Ovary (tissue), 3 donors: ENCODE measurements around the gene POLN.

Experiments
- EP300 ChIP-seq: sonication (generic); formaldehyde crosslinking; IDR thresholded peaks from one replicate; pipeline ENCODE4 v1.6.1; 2017; ENCODE audit warnings: antibody characterized with exemption
- POLR2A ChIP-seq: fragments of 450-650 bp; IDR thresholded peaks from one replicate; pipeline ENCODE4 v1.6.1; 2017; ENCODE audit warnings: antibody characterized with exemption, mild to moderate bottlenecking, moderate library complexity
- TF ChIP-seq, protein P1 (sequence below), 3 donors: fragments of 450-650 bp in 2 of 3; fragments of 200-600 bp in 1 of 3; IDR thresholded peaks; one replicate each; pipeline versions ENCODE4 v1.5.1 to v1.8.0; 2016 to 2022; ENCODE audit warnings: antibody characterized with exemption in 3 of 3, mild to moderate bottlenecking in 1 of 3
- donor health status: DM: no; HTN: no; CAD: no.

DNA sequence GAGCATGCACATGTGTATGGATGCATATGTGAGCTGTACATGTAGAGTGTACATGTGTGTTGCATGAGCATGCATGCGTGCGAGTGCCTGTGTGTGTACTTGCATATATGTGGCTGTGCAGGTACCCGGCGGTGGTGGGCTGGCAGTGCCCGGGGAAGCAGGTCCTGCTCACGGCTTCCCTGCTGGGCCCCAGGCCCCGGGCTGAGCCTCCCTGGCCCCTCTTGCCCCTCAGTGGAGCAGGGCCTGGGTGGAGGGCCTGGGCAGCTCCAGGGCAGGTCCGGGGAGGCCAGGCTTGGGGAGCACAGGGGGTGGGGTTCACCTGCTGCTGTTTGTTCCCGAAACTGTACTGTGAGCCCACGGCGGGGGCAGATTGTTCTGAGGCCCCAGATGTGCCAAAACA, 173.4 kb downstream of the POLN start:
- TF ChIP-seq, protein P1, sequence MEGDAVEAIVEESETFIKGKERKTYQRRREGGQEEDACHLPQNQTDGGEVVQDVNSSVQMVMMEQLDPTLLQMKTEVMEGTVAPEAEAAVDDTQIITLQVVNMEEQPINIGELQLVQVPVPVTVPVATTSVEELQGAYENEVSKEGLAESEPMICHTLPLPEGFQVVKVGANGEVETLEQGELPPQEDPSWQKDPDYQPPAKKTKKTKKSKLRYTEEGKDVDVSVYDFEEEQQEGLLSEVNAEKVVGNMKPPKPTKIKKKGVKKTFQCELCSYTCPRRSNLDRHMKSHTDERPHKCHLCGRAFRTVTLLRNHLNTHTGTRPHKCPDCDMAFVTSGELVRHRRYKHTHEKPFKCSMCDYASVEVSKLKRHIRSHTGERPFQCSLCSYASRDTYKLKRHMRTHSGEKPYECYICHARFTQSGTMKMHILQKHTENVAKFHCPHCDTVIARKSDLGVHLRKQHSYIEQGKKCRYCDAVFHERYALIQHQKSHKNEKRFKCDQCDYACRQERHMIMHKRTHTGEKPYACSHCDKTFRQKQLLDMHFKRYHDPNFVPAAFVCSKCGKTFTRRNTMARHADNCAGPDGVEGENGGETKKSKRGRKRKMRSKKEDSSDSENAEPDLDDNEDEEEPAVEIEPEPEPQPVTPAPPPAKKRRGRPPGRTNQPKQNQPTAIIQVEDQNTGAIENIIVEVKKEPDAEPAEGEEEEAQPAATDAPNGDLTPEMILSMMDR (IDR thresholded peaks at IDR 0.05) = no peak
- TF ChIP-seq POLR2A = no peak
- TF ChIP-seq EP300 = no peak
